Esophagus muscularis mucosa (tissue), 4 donors: ENCODE measurements around the gene PRPF40A.
A peak's percentile ranks its signal among the peaks of the same experiment; 100 is the strongest.

Experiments used
- CTCF ChIP-seq, 3 experiments: fragments of 200-600 bp in 2 of 3; fragments of 450-650 bp in 1 of 3; sonication (generic) in 2 of 3; IDR thresholded peaks; one replicate each; pipeline ENCODE4 v1.5.1; 2017 to 2019; ENCODE audit warnings: antibody characterized with exemption in 3 of 3, mild to moderate bottlenecking in 2 of 3, moderate library complexity in 1 of 3
- EP300 ChIP-seq: sonication (generic); formaldehyde crosslinking; IDR thresholded peaks from one replicate; pipeline ENCODE4 v1.6.1; 2017; ENCODE audit warnings: antibody characterized with exemption
- POLR2A ChIP-seq: fragments of 450-650 bp; IDR thresholded peaks from one replicate; pipeline ENCODE4 v1.6.1; 2017; ENCODE audit warnings: antibody characterized with exemption, moderate library complexity, mild to moderate bottlenecking, low read depth
- POLR2AphosphoS5 ChIP-seq, 2 donors: sonication (generic); formaldehyde crosslinking; IDR thresholded peaks; one replicate each; pipeline ENCODE4 v1.6.1; 2017; ENCODE audit warnings: antibody characterized with exemption in 2 of 2

DNA sequence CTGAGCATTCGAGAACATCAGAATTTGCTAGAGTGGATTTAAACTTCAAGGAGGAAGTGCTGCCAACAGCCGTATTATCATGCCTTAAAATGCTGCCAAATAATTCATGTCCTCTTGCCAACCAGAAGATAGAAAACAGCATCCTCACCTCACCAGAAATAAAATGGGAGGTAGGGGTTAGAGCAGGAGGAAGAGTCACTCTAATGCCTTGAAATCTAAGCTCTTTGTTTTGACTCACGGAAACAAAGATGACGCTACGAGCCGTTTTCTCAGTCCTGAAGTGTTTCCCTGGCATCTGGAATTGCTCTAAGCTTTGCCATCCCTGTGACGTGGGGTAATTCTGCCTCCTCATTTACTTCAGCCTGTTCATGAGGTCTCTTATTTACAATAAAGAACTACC, 97.1 kb downstream of the PRPF40A start:
- no peak for TF ChIP-seq POLR2A
- peak in 1 of 2 donors; percentile 25 for TF ChIP-seq POLR2AphosphoS5 (IDR thresholded peaks at IDR 0.05)
- TF ChIP-seq CTCF (IDR thresholded peaks at IDR 0.05) = no peak
- no peak for TF ChIP-seq EP300
